ENCODE measurements around the gene TSKU.

The TSKU gene

DNA sequence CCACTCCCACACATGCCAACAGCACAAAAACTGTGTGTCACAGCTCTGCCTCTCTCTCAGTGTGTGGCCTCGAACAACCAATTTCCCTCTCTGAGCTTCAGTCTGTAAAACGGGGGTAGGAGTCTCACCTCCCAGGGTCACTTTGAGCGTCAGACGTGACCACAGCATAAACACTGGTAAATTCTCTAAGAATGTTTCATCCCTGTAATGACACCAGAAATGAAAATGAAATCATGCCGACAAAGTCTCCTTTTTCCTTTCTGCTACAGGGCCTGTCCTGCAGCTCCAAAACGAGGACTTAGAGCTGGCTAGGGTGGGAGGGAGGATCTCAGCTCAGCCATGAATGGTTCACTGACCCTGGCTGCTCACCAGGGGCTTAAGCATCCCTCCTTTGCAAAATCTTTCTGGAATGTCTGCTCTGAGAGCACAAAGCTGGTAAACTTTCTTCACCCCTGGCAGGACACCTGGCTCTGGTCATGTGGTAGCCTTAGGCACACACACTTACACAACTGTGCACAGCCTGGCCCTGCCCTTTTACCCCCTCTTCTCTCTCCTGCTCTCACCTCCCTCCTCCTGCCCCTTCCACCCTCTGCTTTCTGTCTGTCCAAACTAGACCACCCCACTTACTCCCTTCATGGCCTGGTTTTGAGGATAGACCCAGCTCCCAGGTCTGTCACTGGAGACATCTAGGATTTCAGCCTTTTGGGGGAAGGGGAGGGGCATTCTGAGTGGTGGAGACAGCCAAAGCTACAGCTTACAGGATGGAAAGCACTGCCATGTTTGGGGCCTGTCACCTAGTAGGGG, 12.3 kb upstream of the TSKU start:
- DNase-seq (ENCODE audit: low spot score), result no peak

DNA sequence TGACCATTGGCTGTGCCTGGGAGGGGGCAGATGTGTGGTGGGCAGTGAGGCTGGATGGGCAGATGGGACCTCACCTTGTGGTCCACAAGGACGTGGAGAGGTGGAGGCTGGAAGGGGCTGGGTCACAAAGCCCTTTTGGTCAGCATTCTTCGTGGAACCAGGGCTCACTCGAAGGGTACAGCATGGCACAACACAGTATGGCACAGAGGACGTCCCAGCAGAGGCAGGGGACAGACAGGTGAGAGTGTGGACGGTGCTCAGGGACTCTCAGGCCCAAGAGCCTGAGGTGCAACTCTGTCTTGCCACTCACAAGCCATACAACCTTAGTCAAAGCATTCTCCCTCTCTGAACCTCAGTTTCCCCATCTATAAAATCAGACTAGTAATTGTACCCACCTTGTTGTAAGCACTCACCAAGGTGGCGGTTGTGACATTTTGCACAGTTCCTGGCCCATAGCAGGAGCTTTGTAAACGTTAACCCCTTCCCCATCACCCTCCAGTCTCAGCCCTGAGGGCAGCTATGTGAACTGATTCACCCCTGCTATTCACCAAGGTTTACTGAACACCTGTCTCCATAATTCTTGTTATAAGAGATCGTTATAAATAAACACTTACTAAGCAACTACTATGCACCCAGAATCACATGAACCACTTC, 11.6 kb upstream of the TSKU start:
- DNase-seq (ENCODE audit: low spot score), result no peak

DNA sequence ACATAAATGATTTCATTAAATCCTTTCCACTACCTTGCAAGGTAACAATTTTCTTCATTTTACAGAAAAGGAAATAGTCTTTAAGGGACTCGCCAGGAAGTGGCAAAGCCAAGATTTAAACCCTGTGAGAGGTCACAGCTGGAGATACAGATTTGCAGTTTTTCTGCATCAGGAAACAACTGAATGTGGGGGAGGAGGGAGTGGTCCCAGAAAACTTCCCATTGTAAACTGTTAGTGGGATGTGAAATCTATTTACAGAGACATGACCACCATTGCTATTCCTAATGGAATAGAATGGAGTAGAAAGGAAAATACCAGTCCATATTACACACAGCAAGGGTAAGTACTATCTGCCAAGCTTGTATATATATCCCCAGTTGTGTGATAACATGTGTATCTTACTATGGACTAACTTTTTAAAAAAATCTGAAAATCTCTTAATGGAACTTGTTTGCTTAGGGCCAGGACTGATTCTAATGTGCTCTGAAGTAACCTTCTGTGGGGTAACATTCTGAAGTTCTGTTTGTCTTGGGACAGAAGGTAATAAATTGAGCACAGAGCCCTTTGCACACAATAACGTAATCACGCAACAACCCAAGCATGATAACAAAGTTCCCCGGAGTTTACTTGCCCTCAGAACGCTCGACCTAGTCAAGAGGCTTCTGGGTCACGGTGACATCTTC, 10.9 kb upstream of the TSKU start:
- no peak for DNase-seq (ENCODE audit: low spot score)

DNA sequence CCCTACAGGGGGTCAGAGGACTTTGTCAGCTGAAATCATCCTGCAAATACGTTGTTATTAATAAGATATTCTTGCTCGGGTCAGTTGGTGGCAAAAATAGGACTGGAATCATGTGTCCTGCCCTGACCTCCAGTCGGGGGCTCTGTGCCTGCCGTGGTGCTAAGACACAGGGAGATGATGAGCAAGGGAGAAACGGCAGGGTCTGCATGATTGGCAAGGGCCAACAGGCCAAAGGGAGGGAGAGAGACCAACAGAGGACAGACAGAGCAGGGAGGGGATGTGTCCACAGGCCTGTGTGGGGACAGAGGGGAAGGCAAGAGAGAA, 10.4 kb upstream of the TSKU start:
- DNase-seq (ENCODE audit: low spot score), result no peak

DNA sequence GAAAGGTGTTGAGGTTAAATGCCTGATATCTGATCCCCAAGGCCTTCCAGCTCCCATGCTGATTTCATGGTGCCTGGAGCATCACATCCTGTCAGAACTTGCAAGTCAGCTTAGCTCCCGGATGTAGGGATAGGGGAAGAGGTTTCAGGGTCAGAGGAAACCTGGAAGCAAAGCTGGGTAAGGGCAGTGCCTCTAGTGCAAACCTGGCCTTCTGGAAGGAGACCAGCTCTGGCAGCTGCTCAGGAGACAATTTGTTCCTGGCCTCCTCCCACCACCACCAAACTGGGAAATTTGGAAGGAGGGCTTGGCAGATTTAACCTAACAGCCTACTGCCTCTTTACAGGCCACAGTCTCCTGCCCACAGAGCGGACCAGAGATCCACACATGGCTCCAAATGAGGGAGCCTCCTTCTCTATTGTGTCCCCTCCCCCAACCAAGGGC, 9.2 kb upstream of the TSKU start:
- no peak for DNase-seq (ENCODE audit: low spot score)

DNA sequence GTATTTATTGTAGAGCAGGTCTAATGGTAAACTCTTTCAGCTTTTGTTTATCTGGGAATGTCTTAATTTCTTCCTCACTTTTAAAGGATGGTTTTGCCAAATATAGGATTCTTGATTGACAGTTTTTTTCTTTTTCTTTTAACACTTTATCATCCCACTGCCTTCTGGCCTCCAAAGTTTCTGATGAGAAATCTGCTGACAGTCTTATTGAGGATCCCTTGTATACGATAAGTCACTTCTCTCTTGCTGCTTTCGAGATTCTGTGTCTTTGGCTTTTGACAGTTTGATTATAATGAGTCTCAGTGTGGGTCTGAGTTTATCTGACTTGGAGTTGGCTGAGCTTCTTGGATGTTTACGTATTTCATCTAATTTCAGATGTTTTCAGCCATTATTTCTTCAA, 6.7 kb upstream of the TSKU start:
- no peak for DNase-seq (ENCODE audit: low spot score)

DNA sequence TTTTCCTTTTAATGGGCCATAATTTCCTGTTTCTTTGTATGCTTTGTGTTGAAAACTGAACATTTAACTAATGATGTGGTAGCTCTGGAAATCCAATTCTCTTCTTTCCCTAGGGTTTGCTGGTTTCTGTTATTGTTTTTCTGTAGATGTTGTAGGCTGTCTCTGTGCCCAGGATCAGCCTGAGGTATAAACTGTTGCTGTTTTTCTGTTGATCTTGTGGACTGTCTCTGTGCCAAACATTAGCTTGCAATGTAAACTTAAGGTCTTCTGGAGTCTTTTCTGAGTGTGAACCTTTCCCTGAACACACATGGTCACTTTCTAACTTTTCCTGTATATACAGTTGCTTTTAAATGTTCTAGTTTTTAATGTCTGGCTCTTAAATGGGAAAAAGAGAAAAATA, 5.9 kb upstream of the TSKU start:
- DNase-seq (ENCODE audit: low spot score), result no peak

DNA sequence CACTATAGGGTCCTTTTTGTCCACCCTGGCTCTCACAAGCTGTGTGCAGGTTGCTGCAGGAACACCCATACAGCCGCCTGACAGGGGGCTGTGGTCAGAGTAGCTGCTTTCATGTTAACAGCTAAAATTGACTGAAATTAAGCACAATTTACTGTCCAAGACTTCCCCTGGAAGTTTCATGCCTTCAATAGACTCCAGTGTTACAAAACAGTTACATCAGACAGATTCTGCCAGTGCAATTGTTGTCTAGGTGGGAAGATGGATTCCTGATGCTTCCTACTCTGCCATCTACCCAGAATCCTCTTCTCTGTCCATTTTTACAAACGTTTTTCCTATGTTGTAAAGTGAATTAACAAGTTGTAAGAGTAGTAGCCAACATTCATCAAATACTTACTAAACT, 5.3 kb upstream of the TSKU start:
- DNase-seq (ENCODE audit: low spot score), result no peak

DNA sequence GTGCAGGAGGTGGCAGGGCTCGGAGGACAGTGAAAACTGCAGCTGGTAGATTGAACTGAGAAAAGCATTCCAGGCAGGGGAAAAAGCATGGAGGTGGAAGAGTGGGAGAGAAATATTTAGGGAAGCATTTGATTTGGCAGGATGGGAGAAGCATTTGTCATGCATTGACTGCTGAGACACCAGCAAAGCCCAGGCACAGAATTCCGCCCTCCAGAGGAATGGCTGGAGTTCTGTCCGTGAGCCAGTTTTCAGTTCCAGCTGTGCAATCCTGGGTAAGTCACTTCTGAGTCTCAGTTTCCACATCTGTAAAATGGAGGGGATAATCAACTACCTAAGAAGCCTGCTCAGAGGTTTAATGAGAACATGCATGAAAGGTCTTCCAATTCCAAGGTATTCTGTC, 4.3 kb upstream of the TSKU start:
- no peak for DNase-seq (ENCODE audit: low spot score)

DNA sequence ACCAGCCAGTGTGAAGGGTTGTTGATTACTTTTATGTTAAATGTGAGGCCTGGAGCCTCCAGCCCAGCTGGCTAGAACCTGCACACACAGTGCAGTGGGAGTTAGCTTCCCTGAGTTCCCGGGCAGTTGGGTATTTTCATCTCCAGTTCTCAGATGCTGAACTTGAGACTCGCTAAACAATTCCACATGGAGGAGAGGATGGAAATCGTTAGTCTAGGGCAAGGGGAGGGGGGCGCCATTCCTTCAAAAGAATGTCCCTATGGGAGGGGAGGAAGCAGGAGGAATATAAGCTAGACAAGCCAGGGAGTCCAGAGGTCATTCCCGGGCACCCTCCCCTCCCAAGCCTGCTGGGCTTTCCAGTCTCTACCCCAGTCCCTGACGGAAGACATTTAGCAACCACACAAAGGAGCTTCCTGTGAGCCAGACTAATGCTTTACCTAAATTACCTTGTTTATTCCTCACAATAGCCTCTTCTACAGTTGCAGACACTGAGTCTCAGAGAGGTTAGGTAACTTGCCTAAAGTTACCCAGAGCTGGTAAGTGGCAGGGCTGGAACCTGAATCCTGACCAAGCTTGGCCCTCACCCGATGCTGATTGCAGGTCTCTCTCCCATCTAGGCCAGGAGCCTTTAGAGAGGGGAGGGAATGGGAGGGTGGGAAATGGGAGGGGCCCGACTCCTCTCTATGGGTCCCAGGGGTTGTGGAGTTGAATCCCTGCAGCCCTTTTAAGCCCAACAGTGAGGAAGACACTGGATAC, 1.9 kb upstream of the TSKU start:
- DNase-seq (ENCODE audit: low spot score), result no peak

DNA sequence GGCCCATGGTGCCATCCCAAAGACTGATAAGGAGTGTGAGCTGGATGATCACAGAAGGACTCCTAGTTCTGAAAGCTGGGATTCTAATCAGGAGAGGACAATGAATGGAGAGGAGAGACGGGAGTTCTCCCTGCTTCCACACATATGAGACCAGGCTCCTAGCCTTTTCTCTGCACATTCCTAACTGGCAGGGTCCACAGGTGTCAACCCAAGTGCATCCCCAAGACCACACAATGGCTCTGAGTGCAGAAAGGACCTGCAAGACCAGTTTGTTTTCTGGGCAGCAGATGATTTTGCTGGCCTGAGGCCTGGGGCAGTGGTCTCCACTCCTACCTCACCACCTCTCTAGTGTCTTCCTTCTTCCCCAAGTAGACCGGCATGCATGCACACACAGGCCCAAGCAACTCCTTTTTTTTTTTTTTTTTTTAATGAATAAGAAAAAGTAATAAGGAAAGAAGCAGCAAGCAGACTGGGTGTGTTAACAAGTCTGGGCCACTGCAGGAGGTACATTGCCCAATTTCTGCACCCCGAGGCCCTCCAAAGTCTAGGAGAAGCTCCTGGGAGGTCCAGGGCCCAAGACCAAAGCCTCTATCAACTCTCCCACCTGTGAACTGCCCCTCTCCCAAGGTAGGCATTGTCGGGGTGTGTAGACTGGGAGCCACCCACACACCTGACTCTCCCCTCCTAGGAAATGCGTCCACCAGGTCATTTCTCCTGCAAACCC, 1.2 kb upstream of the TSKU start:
- DNase-seq (ENCODE audit: low spot score), result no peak

DNA sequence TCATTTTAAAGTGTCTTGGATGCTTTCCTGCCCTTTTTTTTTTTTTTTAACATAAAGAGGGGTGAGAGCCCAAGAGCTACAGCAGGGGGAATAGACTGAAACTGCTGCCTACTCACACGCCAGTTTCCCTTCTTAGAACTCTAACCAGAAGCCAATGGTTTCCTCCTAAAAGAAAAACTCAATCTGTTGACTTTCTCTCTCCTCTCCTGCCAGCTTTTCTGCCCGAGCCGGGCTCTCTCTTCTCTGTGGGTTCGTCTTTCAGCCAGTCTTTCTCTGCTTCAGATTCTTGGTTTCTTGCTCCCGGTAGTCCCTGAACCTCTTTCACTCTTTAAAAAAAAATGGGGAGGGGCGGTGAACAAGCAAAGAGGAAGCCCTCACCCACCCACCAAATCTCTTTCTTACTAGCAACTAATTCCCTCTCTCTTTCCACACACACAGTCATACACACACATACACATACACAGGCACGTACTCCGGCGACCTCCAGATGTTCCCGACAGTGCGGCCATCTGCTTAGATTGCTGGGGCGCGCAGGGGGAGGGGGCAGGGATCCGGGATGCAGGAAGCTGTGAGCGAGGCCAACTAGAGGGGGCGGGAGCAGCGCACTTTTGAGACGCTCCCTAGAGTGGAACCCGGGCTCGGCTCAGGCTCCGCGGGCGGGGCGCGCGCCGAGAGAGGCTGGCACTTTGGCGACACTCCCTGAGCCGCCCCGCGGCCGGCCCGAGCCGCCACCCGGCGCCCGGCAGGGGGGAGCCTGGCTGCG, 444 bp upstream of the TSKU start:
- peak; percentile 48 for DNase-seq (ENCODE audit: low spot score)

DNA sequence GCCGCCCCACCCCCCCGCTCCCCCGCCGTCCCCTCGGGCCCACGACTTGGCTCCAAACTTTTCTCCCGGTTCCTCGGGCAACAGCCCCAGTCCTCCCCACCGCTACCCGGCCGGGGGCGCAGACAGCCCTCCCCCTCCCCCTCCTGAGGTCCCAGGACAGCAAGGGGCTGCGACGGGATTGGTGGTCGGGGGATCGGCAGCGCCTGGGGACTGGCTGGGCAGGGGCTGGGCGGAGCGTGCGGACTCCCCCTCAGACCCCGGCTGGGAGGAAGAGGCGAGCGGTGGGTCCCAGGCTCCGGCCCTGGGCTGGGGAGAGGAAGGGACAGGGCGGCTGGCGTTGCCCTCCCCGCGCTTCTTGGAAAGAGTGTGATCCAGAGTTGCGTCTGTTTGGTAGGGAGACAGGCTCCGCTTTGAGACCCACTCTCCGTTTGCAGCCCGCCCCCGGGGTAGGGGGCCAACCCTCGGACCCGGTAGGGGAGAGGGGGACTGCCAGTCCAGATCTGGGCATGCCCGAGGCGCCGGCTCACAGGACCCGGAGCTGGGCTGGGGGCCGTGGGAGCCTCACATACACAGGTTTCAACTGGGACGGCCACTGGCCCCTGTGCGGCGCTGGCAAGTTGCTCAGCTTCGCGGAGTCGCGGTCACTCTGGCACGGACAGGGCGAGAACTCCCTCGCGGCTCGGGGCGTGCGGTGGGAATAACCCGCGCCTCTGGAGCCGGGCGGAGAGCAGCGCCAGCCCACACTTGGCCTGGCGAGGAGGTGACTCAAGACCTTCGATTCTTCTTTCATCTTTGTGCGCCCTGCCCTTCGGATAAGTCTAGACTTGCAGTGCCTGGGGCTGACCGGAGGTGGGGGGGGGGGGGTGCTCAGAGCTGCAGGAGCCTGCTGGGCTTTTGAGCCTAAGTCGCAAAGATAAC, 999 bp downstream of the TSKU start:
- no peak for DNase-seq (ENCODE audit: low spot score)

DNA sequence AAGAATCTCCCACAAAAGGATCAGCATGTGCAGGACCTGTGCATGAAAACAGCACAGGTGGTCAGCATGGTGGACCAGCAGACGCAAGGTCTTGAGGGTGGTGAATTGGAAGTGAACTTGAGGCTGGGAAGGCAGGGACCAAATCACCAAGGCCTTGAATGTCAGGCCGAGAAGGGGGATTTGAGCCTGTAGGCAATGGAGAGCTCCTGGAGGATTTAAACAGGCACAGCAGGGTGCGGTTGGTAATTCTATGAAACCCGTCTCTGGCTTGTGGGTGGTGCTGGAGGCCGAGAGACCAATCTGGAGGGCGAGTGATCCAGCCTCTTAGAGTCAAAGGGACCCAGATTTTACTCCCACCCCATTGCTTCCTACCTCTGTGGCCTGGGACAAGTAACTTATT, 2.4 kb downstream of the TSKU start:
- DNase-seq (ENCODE audit: low spot score), result no peak

DNA sequence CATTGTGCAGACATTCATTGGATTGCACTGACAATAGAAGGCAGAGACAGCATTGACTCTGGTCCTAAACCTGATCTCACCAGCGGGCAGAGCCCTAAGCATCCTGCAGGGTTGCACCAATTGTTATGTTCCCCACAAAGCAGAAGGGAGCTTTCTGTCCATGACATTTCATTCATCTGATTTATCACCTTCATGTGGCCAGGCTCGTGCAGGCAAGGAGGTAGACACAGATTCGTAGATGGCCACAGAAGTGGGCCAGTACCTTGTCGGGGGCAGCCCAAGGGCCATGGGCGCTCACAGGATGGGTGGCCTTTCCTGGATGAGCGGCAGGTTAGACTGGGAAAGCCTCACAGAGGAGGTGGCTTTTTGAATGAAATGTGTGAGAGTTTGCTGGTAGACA, 2.9 kb downstream of the TSKU start:
- no peak for DNase-seq (ENCODE audit: low spot score)

DNA sequence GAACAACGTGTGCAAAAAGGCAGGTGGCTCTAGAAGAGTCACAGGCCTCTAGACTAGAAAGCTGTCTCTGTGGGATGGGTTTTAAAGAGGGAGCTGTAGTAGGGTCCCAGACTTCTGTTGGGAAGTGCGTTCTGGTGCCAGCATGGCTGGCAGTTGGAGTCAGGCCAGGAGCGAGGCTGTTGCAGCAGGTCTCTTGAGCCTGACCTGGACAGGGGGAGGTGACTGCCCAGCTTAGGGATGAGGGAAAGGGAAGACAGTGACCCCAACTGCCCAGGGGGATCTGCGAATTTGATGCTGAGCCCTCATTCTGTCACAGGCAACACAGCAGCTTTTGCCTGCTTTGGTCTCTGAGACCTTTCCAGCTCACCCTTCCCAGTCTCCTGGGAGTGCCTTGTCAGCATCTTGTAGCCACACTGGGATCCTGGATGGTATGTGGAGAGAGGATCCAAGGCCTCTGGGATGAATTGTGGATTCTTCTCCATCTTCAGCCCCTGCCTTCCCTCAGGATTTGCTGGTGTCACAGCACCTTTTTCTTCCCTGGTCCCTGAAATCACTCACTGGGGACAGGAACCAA, 3.4 kb downstream of the TSKU start:
- no peak for DNase-seq (ENCODE audit: low spot score)

DNA sequence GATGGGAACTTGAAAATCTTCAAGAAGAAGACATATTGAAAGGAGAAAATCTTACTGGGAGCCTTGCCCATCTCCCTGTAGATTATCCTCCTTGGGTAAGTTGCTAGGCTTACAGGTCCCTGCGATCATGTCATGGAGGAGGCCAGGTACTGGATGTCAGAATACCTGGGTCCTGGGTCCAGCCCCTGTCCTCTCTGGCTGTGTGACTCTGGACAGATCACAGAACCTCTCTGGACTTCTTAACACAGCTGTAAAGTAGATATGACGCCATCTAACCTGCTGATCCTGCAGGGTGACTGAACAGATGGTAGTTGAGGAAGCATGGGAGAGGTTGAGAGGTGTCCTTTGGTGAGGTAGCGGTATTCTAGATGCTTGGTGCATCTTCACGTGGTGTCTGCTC, 4.1 kb downstream of the TSKU start:
- DNase-seq (ENCODE audit: low spot score), result no peak

DNA sequence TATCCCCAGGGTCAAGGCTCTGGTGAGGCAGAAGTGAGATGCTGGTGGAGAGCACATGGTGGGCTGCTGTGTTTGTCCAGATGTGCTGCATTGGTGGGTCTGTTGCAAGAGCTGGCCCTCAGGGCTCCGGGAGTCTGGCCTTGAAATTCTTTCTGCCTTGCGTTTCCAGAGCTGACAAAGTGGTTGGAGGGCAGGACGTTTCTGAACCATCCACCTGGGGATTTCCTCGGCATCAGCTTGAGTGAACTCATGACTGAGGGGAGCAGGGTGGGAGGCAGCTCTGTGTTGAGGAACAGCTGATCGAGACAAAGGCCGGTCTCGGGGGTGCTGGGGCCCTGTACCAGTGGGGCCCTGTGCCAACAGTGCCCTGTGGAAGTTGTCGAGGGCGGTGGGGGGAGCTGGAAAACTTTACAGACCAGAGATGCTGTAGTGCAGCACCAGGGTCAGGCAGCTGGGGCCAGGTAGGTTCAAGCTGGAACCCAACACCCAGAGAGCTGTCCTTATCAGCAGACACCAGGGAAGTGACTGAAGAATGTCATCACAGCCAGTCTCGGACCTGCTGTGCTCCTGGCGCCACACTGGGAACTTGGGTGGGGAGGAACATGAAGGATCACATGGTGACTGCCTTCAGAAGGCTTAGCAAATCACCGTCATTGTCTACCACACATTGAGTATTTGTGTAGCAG, 4.9 kb downstream of the TSKU start:
- DNase-seq (ENCODE audit: low spot score), result no peak
